Natural killer cell (primary cell): ENCODE results near the gene TMEM120A. TPM values are rescaled to one million over a fixed set of nuclear protein-coding genes. Genes with fewer than 3 reads are reported as not detected.

ENCODE experiments used
- ATAC-seq, 3 donors: fragments of 150-1000 bp in 2 of 3; fragments of 200-7000 bp in 1 of 3; cut with Tn5 transposase; 1 replicate in 1 of 3; 2 replicates in 2 of 3; pipeline ENCODE4 v1.10.0; 2021; ENCODE audit warnings: mild to moderate bottlenecking in 2 of 3, moderate library complexity in 2 of 3
- DNase-seq, 2 donors: peaks; one replicate each; pipeline versions ENCODE4 v3.0.0 to v3.0.0-alpha.2; 2013 to 2021; ENCODE audit warnings: mixed read lengths in 1 of 2
- H3K27ac ChIP-seq: one replicate; pipeline ENCODE4 v1.5.1; 2013; ENCODE audit warnings: mild to moderate bottlenecking, low read length
- H3K27me3 ChIP-seq: one replicate; pipeline ENCODE4 v1.6.1; 2013; ENCODE audit warnings: low read length; ENCODE audit not compliant: control insufficient read depth, insufficient read depth
- H3K36me3 ChIP-seq: one replicate; pipeline ENCODE4 v1.6.1; 2013; ENCODE audit warnings: low read length; ENCODE audit not compliant: control insufficient read depth, insufficient read depth
- H3K4me1 ChIP-seq: one replicate; pipeline ENCODE4 v1.6.1; 2013; ENCODE audit warnings: low read length; ENCODE audit not compliant: control insufficient read depth, insufficient read depth
- H3K4me3 ChIP-seq: one replicate; pipeline ENCODE4 v1.5.1; 2013; ENCODE audit warnings: low read length
- H3K9me3 ChIP-seq: one replicate; pipeline ENCODE4 v1.6.1; 2013; ENCODE audit warnings: low read length; ENCODE audit not compliant: control insufficient read depth, insufficient read depth
- H3K27ac Mint-ChIP-seq, 2 donors: one replicate each; pipeline ENCODE4 v1.8.0; 2022; ENCODE audit warnings: mild to moderate bottlenecking in 2 of 2, mixed read lengths in 2 of 2, moderate library complexity in 1 of 2
- H3K27me3 Mint-ChIP-seq, 2 donors: one replicate each; pipeline ENCODE4 v1.8.0; 2022; ENCODE audit warnings: low read depth in 2 of 2, mixed read lengths in 2 of 2
- H3K36me3 Mint-ChIP-seq: one replicate; pipeline ENCODE4 v1.8.0; 2022; ENCODE audit warnings: mixed read lengths
- H3K4me1 Mint-ChIP-seq, 2 donors: one replicate each; pipeline ENCODE4 v1.8.0; 2022; ENCODE audit warnings: mixed read lengths in 2 of 2
- H3K4me3 Mint-ChIP-seq: one replicate; pipeline ENCODE4 v1.8.0; 2022; ENCODE audit warnings: mild to moderate bottlenecking, moderate library complexity, mixed read lengths
- H3K9me3 Mint-ChIP-seq, 2 donors: one replicate each; pipeline ENCODE4 v1.8.0; 2022; ENCODE audit warnings: mixed read lengths in 2 of 2
- WGBS: methylation state at CpG from one replicate; pipeline ENCODE4 v1.1.7; 2013; ENCODE audit warnings: missing lambda C conversion rate; ENCODE audit not compliant: insufficient coverage; 5-methylcytosine and 5-hydroxymethylcytosine counted together
- intact Hi-C: fragments of 100-400 bp; cut with micrococcal nuclease; formaldehyde crosslinking; loops from one replicate; pipeline ENCODE4 v1.14.2; 2022
- total RNA-seq, 4 donors: library from RNA; stranded (reverse); fragments of 120-200 nt in 1 of 4; gene quantifications; one replicate each; pipeline versions ENCODE4 v1.2.3 to v1.2.4, GENCODE V29; 2013 to 2022
- TF ChIP-seq, protein P1 (sequence below): fragments of 200-600 bp; IDR thresholded peaks from one replicate; pipeline ENCODE4 v1.8.0; 2022; ENCODE audit warnings: antibody characterized with exemption

The TMEM120A gene
- total RNA-seq, 3 donors from 2014 or later (not counting 1 experiment from before 2014, with no cell fraction given) = 24.3 to 38.1 (median 34.6) TPM

DNA sequence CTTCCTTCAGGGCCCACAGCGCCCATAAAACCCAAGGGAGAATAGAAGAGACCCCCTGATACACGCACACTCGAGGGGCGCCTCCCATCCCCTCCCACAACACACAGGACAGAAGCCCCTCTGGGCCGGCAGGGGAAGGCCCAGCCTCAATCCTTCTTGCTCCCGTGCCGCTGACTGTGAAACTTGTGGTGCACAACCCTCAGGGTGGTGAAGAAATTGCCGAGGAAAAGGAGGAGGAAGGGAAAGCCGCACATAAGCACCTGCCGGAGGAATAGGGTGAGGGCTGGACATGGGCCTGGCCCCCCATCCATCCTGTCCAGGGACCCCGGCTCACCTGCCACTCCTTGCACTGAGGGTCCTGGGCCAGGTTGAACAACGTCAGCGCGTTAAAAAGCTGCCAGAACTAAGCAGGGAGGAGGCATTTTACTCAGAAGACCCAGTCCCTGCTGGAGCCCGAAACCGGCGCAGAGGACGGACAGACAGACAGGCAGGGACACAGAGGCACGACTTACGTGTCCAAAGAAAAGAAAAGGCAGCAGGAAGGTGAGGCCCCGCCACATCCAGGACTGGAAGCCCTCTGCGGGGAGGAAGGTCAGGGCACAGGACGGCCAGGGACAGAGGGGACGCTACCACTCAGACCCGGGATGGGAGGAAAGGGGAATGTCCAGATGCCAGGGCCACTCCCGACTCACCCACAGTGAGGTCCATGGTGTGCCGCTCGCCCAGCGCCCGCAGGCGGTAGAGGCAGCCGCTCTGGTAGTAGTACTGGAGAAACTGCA lies 7.2 kb downstream of the TMEM120A start:
- Histone ChIP-seq H3K9me3 (no peaks in the 10 kb centered on the region), H3K4me1 (peaks cover 5% of the 10 kb centered on the region), H3K4me3 (no peak overlapping the region), H3K27me3 (no peaks in the 10 kb centered on the region), H3K36me3 (peaks cover 42% of the 10 kb centered on the region), H3K27ac (no peak overlapping the region)
- DNase-seq (no peak), ATAC-seq (no peak)
- no peaks in the 10 kb centered on the region for H3K9me3 Mint-ChIP-seq
- no peaks in the 10 kb centered on the region for H3K36me3 Mint-ChIP-seq
- TF ChIP-seq, protein P1, sequence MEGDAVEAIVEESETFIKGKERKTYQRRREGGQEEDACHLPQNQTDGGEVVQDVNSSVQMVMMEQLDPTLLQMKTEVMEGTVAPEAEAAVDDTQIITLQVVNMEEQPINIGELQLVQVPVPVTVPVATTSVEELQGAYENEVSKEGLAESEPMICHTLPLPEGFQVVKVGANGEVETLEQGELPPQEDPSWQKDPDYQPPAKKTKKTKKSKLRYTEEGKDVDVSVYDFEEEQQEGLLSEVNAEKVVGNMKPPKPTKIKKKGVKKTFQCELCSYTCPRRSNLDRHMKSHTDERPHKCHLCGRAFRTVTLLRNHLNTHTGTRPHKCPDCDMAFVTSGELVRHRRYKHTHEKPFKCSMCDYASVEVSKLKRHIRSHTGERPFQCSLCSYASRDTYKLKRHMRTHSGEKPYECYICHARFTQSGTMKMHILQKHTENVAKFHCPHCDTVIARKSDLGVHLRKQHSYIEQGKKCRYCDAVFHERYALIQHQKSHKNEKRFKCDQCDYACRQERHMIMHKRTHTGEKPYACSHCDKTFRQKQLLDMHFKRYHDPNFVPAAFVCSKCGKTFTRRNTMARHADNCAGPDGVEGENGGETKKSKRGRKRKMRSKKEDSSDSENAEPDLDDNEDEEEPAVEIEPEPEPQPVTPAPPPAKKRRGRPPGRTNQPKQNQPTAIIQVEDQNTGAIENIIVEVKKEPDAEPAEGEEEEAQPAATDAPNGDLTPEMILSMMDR = no peak
- intact Hi-C loops = no loop called here
- 98% methylated on average over 32 of the region's 32 CpGs for WGBS
- no peaks in the 10 kb centered on the region for H3K27me3 Mint-ChIP-seq
- peaks cover 0 to 17% of the 10 kb centered on the region in 2 donors for H3K4me1 Mint-ChIP-seq
- no peak overlapping the region for H3K4me3 Mint-ChIP-seq
- peak overlapping the region in 1 of 2 donors; percentile 18 for H3K27ac Mint-ChIP-seq

DNA sequence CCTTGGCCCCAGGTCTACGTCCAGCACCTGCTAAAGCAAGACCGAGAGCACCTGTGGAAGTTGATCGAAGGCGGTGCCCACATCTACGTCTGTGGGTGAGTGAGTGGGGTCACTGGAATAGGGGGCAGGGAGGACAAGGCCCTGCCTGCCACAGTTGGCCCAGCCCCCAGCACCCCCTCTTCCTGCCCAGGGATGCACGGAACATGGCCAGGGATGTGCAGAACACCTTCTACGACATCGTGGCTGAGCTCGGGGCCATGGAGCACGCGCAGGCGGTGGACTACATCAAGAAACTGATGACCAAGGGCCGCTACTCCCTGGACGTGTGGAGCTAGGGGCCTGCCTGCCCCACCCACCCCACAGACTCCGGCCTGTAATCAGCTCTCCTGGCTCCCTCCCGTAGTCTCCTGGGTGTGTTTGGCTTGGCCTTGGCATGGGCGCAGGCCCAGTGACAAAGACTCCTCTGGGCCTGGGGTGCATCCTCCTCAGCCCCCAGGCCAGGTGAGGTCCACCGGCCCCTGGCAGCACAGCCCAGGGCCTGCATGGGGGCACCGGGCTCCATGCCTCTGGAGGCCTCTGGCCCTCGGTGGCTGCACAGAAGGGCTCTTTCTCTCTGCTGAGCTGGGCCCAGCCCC lies 8.1 kb downstream of the TMEM120A start:
- H3K4me1 Mint-ChIP-seq = peaks cover 0 to 17% of the 10 kb centered on the region in 2 donors
- H3K36me3 ChIP-seq = peaks cover 47% of the 10 kb centered on the region
- WGBS = 94% methylated on average over 20 of the region's 20 CpGs
- no peaks in the 10 kb centered on the region for H3K9me3 ChIP-seq
- ATAC-seq (no peak), DNase-seq (no peak)
- H3K27me3 ChIP-seq = no peaks in the 10 kb centered on the region
- no peaks in the 10 kb centered on the region for H3K27me3 Mint-ChIP-seq
- H3K4me3 Mint-ChIP-seq = no peak overlapping the region
- peak overlapping the region in 1 of 2 donors; percentile 18 for H3K27ac Mint-ChIP-seq
- H3K36me3 Mint-ChIP-seq = no peaks in the 10 kb centered on the region
- H3K27ac ChIP-seq = no peak overlapping the region
- no peaks in the 10 kb centered on the region for H3K9me3 Mint-ChIP-seq
- TF ChIP-seq, protein P1 = no peak
- H3K4me1 ChIP-seq = peaks cover 5% of the 10 kb centered on the region
- H3K4me3 ChIP-seq = no peak overlapping the region
- intact Hi-C loops = no loop called here

DNA sequence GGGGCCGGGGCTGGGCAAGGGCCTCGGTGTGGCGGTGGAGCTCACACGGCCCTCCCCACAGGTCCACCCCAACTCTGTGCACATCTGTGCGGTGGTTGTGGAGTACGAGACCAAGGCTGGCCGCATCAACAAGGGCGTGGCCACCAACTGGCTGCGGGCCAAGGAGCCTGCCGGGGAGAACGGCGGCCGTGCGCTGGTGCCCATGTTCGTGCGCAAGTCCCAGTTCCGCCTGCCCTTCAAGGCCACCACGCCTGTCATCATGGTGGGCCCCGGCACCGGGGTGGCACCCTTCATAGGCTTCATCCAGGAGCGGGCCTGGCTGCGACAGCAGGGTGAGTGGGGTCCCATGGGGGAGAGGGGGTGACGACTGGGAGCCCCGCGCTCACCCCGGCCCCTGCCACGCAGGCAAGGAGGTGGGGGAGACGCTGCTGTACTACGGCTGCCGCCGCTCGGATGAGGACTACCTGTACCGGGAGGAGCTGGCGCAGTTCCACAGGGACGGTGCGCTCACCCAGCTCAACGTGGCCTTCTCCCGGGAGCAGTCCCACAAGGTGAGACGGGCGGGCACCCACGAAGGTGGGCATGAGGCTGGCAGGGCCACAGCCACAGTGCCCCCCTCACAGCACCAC lies 8.8 kb downstream of the TMEM120A start:
- H3K36me3 Mint-ChIP-seq = no peaks in the 10 kb centered on the region

More for the DNA sequence above, 8.8 kb downstream of the TMEM120A start:
- H3K27ac ChIP-seq = no peak overlapping the region
- Mint-ChIP-seq H3K27ac (no peak overlapping the region), H3K27me3 (no peaks in the 10 kb centered on the region), H3K4me3 (no peak overlapping the region), H3K4me1 (peaks cover 0 to 12% of the 10 kb centered on the region in 2 donors), H3K9me3 (no peaks in the 10 kb centered on the region)
- peaks cover 5% of the 10 kb centered on the region for H3K4me1 ChIP-seq
- TF ChIP-seq, protein P1 = no peak
- 94% methylated on average over 41 of the region's 41 CpGs for WGBS
- no peak overlapping the region for H3K4me3 ChIP-seq
- no peak for DNase-seq
- H3K36me3 ChIP-seq = peaks cover 47% of the 10 kb centered on the region
- intact Hi-C loops = no loop called here
- H3K27me3 ChIP-seq = no peaks in the 10 kb centered on the region
- H3K9me3 ChIP-seq = no peaks in the 10 kb centered on the region
- ATAC-seq = no peak
